Stimulated activated CD8-positive, alpha-beta memory T cell treated with anti-CD3 and anti-CD28 coated beads, Interleukin-7, amount 100 ng/mL, for 48 hours (primary cell): Measurements from ENCODE around the gene VAT1L.

ENCODE experiments used
- DNase-seq, 2 donors: peaks; one replicate each; pipeline ENCODE4 v3.0.0-alpha.2; 2020; ENCODE audit warnings: low read depth in 1 of 2; ENCODE audit errors: extremely low read depth in 1 of 2

VAT1L gene

DNA sequence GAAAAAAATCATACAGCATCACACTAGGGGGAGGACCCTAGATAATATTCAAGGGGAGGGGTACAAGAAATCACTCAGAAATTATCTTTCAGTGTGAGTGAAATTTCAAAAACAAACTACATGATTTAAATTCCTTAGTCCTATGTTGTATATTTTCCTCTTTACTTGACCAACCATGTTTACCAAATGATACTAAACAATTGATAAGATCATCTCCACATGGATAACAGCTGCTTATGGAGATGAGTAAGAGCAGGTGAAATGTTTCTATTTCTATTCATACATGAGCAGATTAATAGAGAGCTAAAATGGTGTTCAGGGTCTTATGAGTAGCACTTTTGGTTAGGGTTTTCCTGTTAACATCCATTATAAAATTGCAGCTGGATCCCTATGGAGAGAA, 7.3 kb upstream of the VAT1L start:
- no peak for DNase-seq

DNA sequence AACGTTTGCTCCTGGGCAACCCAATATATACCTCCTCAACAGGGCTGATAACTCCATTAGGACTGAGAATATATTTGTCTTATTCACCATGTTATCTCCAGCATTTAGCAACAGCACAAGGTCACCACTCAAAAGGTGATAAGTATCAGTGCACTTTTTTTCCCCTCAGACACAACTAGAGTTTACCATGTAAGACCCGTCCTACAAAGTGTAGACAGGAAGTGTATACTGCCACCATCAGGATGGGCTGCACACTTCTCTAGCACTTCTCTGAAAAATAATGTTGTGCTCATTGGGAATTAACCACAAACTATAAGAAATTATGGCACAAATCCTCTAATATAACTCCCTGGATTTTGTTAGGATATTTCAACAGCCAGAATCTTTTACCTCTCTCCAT, 5.7 kb upstream of the VAT1L start:
- no peak for DNase-seq

DNA sequence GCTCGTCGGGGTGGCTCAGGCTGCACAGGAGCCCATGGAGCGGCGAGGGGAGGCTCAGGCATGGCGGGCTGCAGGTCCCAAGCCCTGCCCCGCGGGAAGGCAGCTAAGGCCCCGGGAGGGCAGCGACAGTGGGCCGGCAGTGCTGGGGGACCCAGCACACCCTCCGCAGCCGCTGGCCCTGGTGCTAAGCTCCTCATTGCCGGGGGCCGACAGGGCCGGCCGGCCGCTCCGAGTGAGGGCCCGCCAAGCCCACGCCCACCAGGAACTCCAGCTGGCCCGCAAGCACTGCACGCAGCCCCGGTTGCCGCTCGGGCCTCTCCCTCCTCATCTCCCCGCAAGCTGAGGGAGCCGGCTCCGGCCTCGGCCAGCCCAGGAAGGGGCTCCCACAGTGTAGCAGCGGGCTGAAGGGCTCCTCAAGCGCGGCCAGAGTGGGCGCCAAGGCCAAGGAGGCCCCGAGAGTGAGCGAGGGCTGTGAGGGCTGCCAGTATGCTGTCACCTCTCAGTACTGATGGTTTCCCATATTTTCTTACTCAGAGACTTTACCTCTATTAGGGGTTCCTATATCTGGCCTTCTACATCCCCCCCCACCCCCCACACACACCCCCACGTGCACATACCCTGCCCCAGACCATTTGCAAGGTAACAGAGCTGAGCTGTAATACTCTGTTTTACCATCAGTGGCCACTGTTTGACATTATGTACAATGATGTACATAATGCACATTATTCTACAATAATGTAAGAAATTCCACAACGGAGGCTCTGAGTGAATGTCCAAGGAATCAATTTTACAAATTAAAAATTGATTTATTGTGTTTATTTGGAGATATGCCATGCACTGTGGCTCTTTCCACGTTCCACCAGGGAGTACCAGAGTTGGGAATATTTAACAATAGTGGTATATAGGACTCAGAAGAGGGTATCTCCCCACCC, 3.7 kb upstream of the VAT1L start:
- no peak for DNase-seq

DNA sequence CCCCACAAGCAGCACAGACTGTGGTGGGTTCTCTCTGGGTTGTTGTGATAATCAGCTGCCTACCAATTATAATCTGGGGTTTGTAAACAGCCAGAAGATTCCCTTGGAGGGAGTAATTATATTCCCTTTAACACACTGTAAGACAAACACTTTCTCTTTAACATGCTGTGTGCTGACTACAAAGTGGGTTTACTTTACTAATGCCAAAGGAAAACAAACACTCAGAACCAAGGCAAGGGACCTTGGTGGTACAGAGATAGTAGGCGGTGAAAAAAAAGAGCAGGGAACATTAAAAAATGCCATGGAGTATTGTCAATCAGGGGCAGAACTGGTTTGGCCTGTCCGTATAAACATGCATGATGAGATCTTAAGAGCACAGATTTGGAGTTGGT, 3.0 kb upstream of the VAT1L start:
- no peak for DNase-seq

DNA sequence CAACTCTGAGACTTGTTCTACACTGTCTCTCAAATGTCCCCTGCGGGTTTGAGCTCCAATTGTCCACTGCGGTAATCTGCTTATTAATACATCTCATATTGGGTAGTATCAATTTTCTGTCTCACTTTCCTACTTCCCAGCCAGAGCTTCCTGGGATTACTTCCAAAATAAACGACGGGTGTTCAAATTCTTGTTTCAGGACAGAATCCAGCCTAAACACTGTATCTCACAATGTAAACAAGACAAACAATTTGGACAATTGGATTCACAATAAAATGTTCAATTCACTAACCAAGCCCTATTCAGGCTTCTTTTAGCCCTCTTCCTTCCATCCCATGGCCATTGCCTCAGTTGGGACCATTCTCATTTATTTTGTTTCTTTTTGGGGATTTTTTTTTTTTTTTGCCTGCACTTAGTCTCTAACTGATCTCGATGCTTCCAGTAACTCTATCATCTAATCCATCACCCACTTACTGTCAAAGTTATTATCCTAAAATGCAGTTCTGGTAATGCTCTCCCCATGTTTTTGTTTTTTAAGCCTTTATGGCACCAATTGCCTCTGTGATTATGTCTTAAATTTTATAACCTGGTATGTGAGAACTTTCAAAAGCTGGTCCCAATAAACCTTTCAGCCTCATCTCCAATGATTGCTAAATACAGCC, 2.0 kb upstream of the VAT1L start:
- DNase-seq: no peak

DNA sequence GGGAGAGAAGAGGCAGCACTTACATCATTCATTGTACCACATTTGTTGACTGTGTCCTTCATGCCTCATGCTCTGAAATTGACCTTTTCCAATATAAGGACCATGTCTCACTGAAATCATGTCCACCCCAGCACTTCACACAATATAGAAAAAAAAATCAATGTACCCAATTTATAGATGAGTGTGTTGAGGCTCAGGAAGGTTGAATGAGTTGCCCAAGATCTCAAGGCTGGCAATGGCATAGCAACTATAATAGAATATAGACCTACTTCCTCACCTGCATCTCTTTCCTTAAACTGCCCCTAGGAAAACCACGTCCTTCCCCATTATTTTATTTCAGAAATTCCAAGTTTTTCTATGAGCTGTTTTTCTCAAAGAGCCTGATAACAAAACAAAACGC, 912 bp upstream of the VAT1L start:
- DNase-seq: no peak

DNA sequence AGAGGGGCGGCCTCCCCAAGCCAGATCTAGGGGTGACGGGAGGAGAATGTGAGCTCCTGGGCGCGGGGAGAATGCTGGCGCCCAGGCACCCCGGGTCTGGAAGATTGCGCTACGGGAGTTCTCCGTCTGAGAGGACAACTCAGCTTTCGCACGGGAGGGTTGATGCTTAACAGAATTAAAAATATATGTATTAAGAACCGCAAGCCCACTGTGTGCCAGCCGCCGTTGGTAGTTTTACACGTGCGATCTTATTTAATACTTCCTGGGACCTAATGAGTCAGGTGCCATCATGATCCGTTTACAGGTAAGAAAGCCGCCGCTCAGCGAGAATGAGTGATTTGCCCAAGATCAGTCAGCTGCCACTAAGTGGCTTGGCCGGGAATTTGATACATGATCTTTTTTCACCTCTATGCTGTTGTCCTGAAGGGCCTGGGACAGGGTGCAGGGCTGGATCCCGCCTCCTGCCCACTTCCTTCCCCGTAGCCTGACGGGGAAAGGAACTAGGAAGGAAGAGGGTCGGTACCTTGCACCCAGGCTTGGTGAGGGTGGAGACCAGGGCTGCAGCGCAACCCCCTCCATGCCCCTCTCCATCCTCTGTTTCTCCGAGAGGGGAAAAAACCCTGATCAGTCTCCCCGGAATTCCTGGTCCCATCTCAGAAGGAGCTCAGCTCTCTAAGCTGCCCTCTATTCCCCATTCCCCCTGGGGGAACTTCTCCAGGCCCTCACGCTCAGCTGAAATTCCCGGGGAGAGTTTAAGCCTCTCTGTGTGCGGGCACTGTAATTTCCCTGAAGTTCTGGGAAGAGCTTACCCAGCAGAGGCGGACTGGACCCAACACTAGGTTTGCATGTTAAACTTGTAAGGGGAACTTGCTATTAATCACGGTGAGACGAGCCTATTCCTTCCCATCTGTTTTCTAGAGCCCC, 983 bp downstream of the VAT1L start:
- no peak for DNase-seq

GRCh38 chr16:77790009-77790372, 1.6 kb downstream of the VAT1L start:
- DNase-seq: no peak

GRCh38 chr16:77790912-77791311, 2.5 kb downstream of the VAT1L start:
- DNase-seq: no peak

DNA sequence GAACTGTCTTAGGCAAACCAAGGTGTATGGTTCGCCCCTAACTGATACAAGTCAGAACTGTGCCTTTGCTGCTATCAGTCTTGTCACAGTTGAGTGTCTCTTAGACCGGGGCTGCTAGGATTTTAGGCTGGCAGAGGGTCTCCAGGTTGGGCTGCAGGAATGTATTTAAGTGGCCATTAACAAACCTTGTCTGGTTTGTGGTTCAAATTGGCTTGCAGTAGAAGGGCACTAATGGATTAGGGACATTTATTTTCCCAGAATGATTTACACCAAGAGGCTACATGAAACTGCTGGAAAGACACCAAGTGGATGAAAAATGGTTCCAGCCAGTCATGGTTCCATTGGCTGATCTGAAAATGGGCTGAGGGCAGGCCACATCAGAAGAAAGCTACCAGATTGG, 5.1 kb downstream of the VAT1L start:
- no peak for DNase-seq

DNA sequence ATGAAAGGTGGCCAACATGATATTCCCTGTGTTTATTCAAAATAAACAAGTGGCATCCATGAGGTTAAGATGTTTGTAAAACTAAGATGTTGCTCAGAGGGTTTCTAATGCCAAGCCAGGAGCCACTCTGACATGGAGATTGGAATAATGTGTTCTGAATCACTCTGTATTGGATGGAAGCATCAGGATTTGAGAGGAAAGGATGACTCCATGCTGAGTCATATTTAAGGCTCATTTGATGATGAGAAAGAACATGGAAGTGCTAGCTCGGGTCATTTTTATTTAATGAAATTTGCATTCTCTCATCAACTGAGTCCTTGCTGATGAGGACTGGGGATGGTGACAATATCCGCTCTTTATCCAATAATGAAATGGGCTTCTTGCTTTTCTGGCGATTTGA, 6.2 kb downstream of the VAT1L start:
- no peak for DNase-seq

- DNase-seq: no peak
Measured at GRCh38 chr16:77801817-77802216, 13.5 kb downstream of the VAT1L start.

GRCh38 chr16:77805398-77805797, 17.0 kb downstream of the VAT1L start:
- no peak for DNase-seq

DNA sequence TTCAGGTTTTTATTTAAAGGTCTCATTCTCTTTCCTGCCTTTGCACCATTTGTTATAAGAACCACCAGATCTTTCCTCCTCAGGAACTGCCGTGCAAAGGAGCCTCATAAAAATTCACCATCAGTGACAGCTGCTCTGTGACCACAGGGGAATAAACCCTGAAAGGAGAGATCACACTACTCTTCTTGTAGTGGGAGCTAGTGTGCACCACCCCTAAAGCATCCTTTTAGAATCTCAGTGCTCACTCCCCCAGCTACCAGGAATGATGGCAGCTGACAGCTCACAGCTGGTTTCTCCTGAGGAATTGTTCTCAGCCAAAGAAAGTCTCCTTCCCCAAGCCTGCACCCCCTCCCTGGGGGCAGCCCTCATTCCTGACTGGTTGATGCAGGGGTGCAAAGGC, 18.7 kb downstream of the VAT1L start:
- DNase-seq: no peak

GRCh38 chr16:77812856-77813500, 24.6 kb downstream of the VAT1L start:
- no peak for DNase-seq

DNA sequence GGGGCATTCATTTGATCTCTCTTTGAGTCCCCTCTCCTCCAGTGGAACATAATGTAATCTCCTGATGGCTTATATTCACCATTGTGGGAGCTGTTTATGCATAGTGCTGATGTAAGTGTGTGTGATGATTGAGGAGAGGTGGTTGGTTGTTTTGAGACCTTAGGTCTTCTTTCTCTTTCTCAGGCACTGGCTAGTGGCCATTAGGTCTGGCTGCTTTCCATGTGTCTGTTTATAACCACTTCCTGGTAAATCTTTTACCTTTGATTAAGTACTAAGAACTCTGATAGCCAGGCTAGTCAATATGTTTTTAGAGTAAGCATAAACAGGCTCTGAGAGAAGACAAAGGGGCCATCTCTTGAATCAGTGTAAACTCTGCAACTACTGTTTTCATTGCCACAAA, 27.9 kb downstream of the VAT1L start:
- DNase-seq: no peak

GRCh38 chr16:77820340-77820739, 32.0 kb downstream of the VAT1L start:
- DNase-seq: no peak

- no peak for DNase-seq
Measured at GRCh38 chr16:77822661-77823060, 34.3 kb downstream of the VAT1L start.

DNA sequence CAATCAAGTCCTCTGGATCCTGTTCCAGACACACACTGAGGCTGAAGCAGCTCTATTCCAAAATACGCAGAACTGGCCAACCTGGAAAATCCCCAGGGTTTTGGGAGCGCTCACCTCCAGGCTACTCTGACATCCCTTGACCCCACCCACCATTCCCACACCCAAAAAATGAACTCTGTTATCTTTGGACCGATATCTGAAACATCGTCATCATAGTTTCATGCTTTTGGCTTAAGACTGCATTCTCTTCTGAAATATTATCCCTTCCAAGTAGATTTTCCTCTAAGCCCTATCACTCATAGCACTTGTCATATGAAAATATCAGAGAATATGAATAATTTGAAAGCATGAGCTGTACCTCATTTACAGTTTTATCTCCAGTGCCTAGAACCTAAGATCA, 34.7 kb downstream of the VAT1L start:
- DNase-seq: no peak

- DNase-seq: no peak
Measured at GRCh38 chr16:77825196-77825595, 36.8 kb downstream of the VAT1L start.

- DNase-seq: no peak
Measured at GRCh38 chr16:77827032-77827431, 38.7 kb downstream of the VAT1L start.
